HEK293 (cell line): ENCODE results near the gene PRDM11.
A peak's percentile ranks its signal among the peaks of the same experiment; 100 is the strongest.

Experiments used
- CTCF ChIA-PET: fragments of 350-600 bp; formaldehyde crosslinking; extraction: SDS; loops from one replicate; lab custom pipeline; 2021; ENCODE audit warnings: antibody characterized with exemption; lab: Yijun Ruan, JAX
- POLR2A ChIA-PET: fragments of 300-600 bp; formaldehyde crosslinking; extraction: SDS; loops from one replicate; lab custom pipeline; 2020; ENCODE audit warnings: antibody characterized with exemption, inconsistent platforms; lab: Yijun Ruan, JAX
- H3K27ac ChIP-seq: fragments of 200-500 bp; sonication (Bioruptor generic); 2 replicates; pipeline ENCODE4 v1.5.1; 2014; ENCODE audit warnings: low read depth, low read length, control low read depth, inconsistent platforms; ENCODE audit errors: extremely low read depth
- H3K36me3 ChIP-seq, 2 experiments: fragments of 200-500 bp in 1 of 2; sonication (Bioruptor generic) in 1 of 2; 1 replicate in 1 of 2; 2 replicates in 1 of 2; pipeline ENCODE4 v1.5.1; 2014 to 2017; ENCODE audit warnings: inconsistent platforms in 2 of 2, low read length in 2 of 2; ENCODE audit not compliant: control insufficient read depth in 2 of 2, insufficient read depth in 1 of 2
- H3K4me1 ChIP-seq: fragments of 200-500 bp; sonication (Bioruptor generic); 2 replicates; pipeline ENCODE4 v1.5.1; 2014; ENCODE audit warnings: mild to moderate bottlenecking, low read length, inconsistent platforms; ENCODE audit not compliant: control insufficient read depth, insufficient read depth
- H3K4me3 ChIP-seq: 2 replicates; pipeline ENCODE4 v1.5.1; 2011; ENCODE audit warnings: low read depth, mild to moderate bottlenecking, control low read depth, low read length, moderate library complexity
- H3K9me3 ChIP-seq: fragments of 200-500 bp; sonication (Bioruptor generic); 2 replicates; pipeline ENCODE4 v1.5.1; 2014; ENCODE audit warnings: low read depth, low read length, inconsistent platforms; ENCODE audit not compliant: control insufficient read depth, insufficient read depth
- BCL11A ChIP-seq: fragments of 450-650 bp; formaldehyde crosslinking; IDR thresholded peaks from 2 replicates; pipeline ENCODE4 v1.5.1; 2016; ENCODE audit warnings: low read depth, missing biosample characterization, missing genetic modification characterization
- GFI1B ChIP-seq: fragments of 450-650 bp; formaldehyde crosslinking; IDR thresholded peaks from 2 replicates; pipeline ENCODE4 v1.5.1; 2016; ENCODE audit warnings: missing biosample characterization, missing genetic modification characterization
- KLF10 ChIP-seq: fragments of 450-650 bp; IDR thresholded peaks from 2 replicates; pipeline ENCODE4 v1.5.1; 2018; ENCODE audit warnings: missing biosample characterization, mild to moderate bottlenecking, missing genetic modification characterization
- SP2 ChIP-seq: fragments of 450-650 bp; formaldehyde crosslinking; IDR thresholded peaks from 2 replicates; pipeline ENCODE4 v1.5.1; 2016; ENCODE audit warnings: missing biosample characterization, missing genetic modification characterization
- SP7 ChIP-seq: fragments of 450-650 bp; formaldehyde crosslinking; IDR thresholded peaks from 2 replicates; pipeline ENCODE4 v1.5.1; 2016; ENCODE audit warnings: missing biosample characterization, missing genetic modification characterization
- ZBTB20 ChIP-seq: fragments of 450-650 bp; formaldehyde crosslinking; IDR thresholded peaks from 2 replicates; pipeline ENCODE4 v1.5.1; 2016; ENCODE audit warnings: missing biosample characterization, missing genetic modification characterization
- ZNF341 ChIP-seq: fragments of 450-650 bp; formaldehyde crosslinking; IDR thresholded peaks from 2 replicates; pipeline ENCODE4; 2016; ENCODE audit warnings: low read depth, missing biosample characterization, missing genetic modification characterization
- ZNF426 ChIP-seq: fragments of 450-650 bp; formaldehyde crosslinking; IDR thresholded peaks from 2 replicates; pipeline ENCODE4 v1.5.1; 2017; ENCODE audit warnings: missing biosample characterization, missing genetic modification characterization, mild to moderate bottlenecking, inconsistent platforms, moderate library complexity
- ZNF433 ChIP-seq: fragments of 450-650 bp; formaldehyde crosslinking; IDR thresholded peaks from 2 replicates; pipeline ENCODE4 v1.5.1; 2016; ENCODE audit warnings: missing biosample characterization, missing genetic modification characterization, low read depth
- ZNF473 ChIP-seq: fragments of 450-650 bp; formaldehyde crosslinking; IDR thresholded peaks from 2 replicates; pipeline ENCODE4 v1.5.1; 2017; ENCODE audit warnings: missing biosample characterization, missing genetic modification characterization
- ZNF548 ChIP-seq: fragments of 450-650 bp; formaldehyde crosslinking; IDR thresholded peaks from 2 replicates; pipeline ENCODE4 v1.5.1; 2016; ENCODE audit warnings: missing biosample characterization, missing genetic modification characterization
- ZNF626 ChIP-seq: fragments of 450-650 bp; sonication (Bioruptor Pico); formaldehyde crosslinking; IDR thresholded peaks from 2 replicates; pipeline ENCODE4 v1.5.1; 2018; ENCODE audit warnings: missing biosample characterization, missing genetic modification characterization, inconsistent platforms
- ZNF629 ChIP-seq: fragments of 450-650 bp; formaldehyde crosslinking; IDR thresholded peaks from 2 replicates; pipeline ENCODE4 v1.5.1; 2017; ENCODE audit warnings: missing biosample characterization, missing genetic modification characterization
- ZNF664 ChIP-seq: fragments of 450-650 bp; formaldehyde crosslinking; IDR thresholded peaks from 2 replicates; pipeline ENCODE4 v1.5.1; 2016; ENCODE audit warnings: missing biosample characterization, missing genetic modification characterization
- ZNF707 ChIP-seq: fragments of 450-650 bp; formaldehyde crosslinking; IDR thresholded peaks from 2 replicates; pipeline ENCODE4 v1.5.1; 2016; ENCODE audit warnings: missing biosample characterization, missing genetic modification characterization
- ZSCAN16 ChIP-seq: fragments of 450-650 bp; formaldehyde crosslinking; IDR thresholded peaks from 2 replicates; pipeline ENCODE4 v1.5.1; 2016; ENCODE audit warnings: missing biosample characterization, missing genetic modification characterization
- TF ChIP-seq, protein P1 (sequence below): fragments of 450-650 bp; formaldehyde crosslinking; IDR thresholded peaks from 2 replicates; pipeline ENCODE4 v1.5.1; 2016; ENCODE audit warnings: missing biosample characterization, missing genetic modification characterization, borderline replicate concordance
- TF ChIP-seq, protein P2 (sequence below): fragments of 450-650 bp; IDR thresholded peaks from 2 replicates; pipeline ENCODE4 v1.5.1; 2018; ENCODE audit warnings: missing biosample characterization, missing genetic modification characterization
- TF ChIP-seq, protein P3 (sequence below): fragments of 450-650 bp; formaldehyde crosslinking; IDR thresholded peaks from 2 replicates; pipeline ENCODE4; 2016; ENCODE audit warnings: missing biosample characterization, missing genetic modification characterization

PRDM11 gene

DNA sequence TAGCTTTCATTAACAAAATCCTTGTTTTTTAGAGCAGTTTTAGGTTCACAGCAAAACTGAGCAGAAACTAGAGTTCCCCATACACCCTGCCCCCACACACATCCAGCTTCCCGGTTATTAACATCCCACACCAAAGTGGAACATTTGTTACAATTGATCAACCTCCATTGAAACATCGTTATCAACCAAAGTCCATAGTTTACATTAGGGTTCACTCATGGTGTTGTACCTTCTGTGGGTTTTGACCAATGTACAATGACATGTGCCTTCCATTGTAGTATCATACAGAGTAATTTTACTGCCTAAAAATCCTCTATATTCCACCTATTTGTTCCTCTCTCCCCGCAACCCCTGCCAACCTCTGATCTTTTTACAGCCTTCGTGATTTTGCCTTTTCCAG is 28.5 kb downstream of the PRDM11 start:
- H3K36me3 ChIP-seq = no peaks in the 10 kb centered on the region
- no peaks in the 10 kb centered on the region for H3K4me1 ChIP-seq
- H3K9me3 ChIP-seq = no peaks in the 10 kb centered on the region
- no peak overlapping the region for H3K27ac ChIP-seq
- POLR2A ChIA-PET = no interaction called here
- no peak for TF ChIP-seq ZNF629
- TF ChIP-seq ZNF626 = no peak
- TF ChIP-seq, protein P1, sequence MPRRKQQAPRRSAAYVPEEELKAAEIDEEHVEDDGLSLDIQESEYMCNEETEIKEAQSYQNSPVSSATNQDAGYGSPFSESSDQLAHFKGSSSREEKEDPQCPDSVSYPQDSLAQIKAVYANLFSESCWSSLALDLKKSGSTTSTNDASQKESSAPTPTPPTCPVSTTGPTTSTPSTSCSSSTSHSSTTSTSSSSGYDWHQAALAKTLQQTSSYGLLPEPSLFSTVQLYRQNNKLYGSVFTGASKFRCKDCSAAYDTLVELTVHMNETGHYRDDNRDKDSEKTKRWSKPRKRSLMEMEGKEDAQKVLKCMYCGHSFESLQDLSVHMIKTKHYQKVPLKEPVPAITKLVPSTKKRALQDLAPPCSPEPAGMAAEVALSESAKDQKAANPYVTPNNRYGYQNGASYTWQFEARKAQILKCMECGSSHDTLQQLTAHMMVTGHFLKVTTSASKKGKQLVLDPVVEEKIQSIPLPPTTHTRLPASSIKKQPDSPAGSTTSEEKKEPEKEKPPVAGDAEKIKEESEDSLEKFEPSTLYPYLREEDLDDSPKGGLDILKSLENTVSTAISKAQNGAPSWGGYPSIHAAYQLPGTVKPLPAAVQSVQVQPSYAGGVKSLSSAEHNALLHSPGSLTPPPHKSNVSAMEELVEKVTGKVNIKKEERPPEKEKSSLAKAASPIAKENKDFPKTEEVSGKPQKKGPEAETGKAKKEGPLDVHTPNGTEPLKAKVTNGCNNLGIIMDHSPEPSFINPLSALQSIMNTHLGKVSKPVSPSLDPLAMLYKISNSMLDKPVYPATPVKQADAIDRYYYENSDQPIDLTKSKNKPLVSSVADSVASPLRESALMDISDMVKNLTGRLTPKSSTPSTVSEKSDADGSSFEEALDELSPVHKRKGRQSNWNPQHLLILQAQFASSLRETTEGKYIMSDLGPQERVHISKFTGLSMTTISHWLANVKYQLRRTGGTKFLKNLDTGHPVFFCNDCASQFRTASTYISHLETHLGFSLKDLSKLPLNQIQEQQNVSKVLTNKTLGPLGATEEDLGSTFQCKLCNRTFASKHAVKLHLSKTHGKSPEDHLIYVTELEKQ = no peak
- TF ChIP-seq ZNF707 (tag by site-specific recombination) = no peak
- no peak for TF ChIP-seq ZNF548 (tag by site-specific recombination)
- no peak for TF ChIP-seq ZSCAN16
- no peak for TF ChIP-seq ZNF433 (tag by site-specific recombination)
- no peak for TF ChIP-seq ZNF664 (tag by site-specific recombination)
- TF ChIP-seq ZNF426 (tag by site-specific recombination) = no peak
- TF ChIP-seq, protein P2, sequence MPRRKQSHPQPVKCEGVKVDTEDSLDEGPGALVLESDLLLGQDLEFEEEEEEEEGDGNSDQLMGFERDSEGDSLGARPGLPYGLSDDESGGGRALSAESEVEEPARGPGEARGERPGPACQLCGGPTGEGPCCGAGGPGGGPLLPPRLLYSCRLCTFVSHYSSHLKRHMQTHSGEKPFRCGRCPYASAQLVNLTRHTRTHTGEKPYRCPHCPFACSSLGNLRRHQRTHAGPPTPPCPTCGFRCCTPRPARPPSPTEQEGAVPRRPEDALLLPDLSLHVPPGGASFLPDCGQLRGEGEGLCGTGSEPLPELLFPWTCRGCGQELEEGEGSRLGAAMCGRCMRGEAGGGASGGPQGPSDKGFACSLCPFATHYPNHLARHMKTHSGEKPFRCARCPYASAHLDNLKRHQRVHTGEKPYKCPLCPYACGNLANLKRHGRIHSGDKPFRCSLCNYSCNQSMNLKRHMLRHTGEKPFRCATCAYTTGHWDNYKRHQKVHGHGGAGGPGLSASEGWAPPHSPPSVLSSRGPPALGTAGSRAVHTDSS (tag by site-specific recombination) = no peak
- TF ChIP-seq ZNF341 (tag by site-specific recombination) = no peak
- no peak for TF ChIP-seq ZNF473 (tag by site-specific recombination)
- no peak for TF ChIP-seq SP7
- no peak for TF ChIP-seq KLF10 (tag by site-specific recombination)
- TF ChIP-seq GFI1B (tag by site-specific recombination) = no peak
- TF ChIP-seq, protein P3, sequence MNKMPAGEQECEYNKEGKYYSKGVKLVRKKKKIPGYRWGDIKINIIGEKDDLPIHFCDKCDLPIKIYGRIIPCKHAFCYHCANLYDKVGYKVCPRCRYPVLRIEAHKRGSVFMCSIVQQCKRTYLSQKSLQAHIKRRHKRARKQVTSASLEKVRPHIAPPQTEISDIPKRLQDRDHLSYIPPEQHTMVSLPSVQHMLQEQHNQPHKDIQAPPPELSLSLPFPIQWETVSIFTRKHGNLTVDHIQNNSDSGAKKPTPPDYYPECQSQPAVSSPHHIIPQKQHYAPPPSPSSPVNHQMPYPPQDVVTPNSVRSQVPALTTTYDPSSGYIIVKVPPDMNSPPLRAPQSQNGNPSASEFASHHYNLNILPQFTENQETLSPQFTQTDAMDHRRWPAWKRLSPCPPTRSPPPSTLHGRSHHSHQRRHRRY = no peak
- TF ChIP-seq BCL11A (tag by site-specific recombination) = no peak
- CTCF ChIA-PET = no interaction called here
- H3K4me3 ChIP-seq = no peak overlapping the region

DNA sequence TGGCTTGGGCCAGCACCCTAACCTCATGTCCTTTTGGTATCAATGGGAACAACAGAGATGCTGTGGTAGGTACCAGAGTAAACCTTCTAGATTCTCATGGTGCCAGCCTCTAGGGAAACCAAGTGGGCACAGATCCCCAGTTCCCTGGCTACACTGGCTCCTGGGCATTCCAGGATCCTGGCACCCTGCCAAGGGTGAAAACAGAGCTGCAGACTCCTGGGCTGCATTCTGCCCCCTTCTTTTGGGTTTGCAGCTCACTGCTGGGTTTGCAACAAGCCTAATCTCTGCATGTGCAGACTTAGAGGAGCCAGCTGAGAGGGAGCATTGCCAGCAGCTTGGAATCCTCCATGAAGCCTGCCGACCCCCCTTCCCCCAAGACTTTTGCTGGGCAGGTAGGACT is 30.6 kb downstream of the PRDM11 start:
- Histone ChIP-seq H3K4me3 (no peak overlapping the region), H3K27ac (no peak overlapping the region), H3K36me3 (no peaks in the 10 kb centered on the region), H3K4me1 (no peaks in the 10 kb centered on the region), H3K9me3 (no peaks in the 10 kb centered on the region)
- POLR2A ChIA-PET = no interaction called here
- CTCF ChIA-PET = no interaction called here
- TF ChIP-seq ZBTB20 (tag by site-specific recombination) = peak; percentile 64
- TF ChIP-seq SP2 (tag by site-specific recombination) = no peak
